HepG2 (cell line): ENCODE data around the gene C19orf73. TPM values are rescaled to one million over a fixed set of nuclear protein-coding genes. Genes with fewer than 3 reads are reported as not detected.

Experiments used
- AKAP8 ChIP-seq: sonication (generic); formaldehyde crosslinking; IDR thresholded peaks from 2 replicates; pipeline ENCODE4 v1.5.1; 2020; ENCODE audit warnings: mild to moderate bottlenecking, missing genetic modification reagents
- ARNTL ChIP-seq: sonication (generic); formaldehyde crosslinking; IDR thresholded peaks from 2 replicates; pipeline ENCODE4 v1.4.0; 2020; ENCODE audit warnings: mild to moderate bottlenecking, missing genetic modification reagents
- CEBPB ChIP-seq: IDR thresholded peaks from 2 replicates; pipeline ENCODE4 v1.6.1; 2011; ENCODE audit warnings: low read depth, low read length, improper control_type of control experiment, borderline replicate concordance
- GATAD2A ChIP-seq: IDR thresholded peaks from 2 replicates; pipeline ENCODE4 v1.6.1; 2016
- GTF3A ChIP-seq: sonication (generic); formaldehyde crosslinking; conservative IDR thresholded peaks from 2 replicates; pipeline ENCODE4 v1.4.0; 2020; ENCODE audit warnings: mild to moderate bottlenecking, missing genetic modification reagents
- KLF11 ChIP-seq: IDR thresholded peaks from 2 replicates; pipeline ENCODE4 v1.6.1; 2016; ENCODE audit warnings: missing compliant biosample characterization
- NCOA5 ChIP-seq: sonication (generic); formaldehyde crosslinking; IDR thresholded peaks from 2 replicates; pipeline ENCODE4 v1.4.0; 2020; ENCODE audit warnings: missing genetic modification reagents
- RELA ChIP-seq: sonication (generic); formaldehyde crosslinking; IDR thresholded peaks from 2 replicates; pipeline ENCODE4 v1.4.0; 2020; ENCODE audit warnings: missing genetic modification reagents
- TAF1 ChIP-seq: sonication (generic); formaldehyde crosslinking; IDR thresholded peaks from 2 replicates; pipeline ENCODE4 v1.4.0; 2020; ENCODE audit warnings: missing genetic modification reagents
- TMF1 ChIP-seq: sonication (generic); formaldehyde crosslinking; IDR thresholded peaks from 2 replicates; pipeline ENCODE4 v1.8.1; 2022; ENCODE audit warnings: low read depth, missing genetic modification reagents
- YEATS2 ChIP-seq: sonication (generic); formaldehyde crosslinking; IDR thresholded peaks from 2 replicates; pipeline ENCODE4 v1.4.0; 2020; ENCODE audit warnings: missing genetic modification reagents, borderline replicate concordance
- ZBTB3 ChIP-seq: sonication (generic); formaldehyde crosslinking; IDR thresholded peaks from 2 replicates; pipeline ENCODE4 v1.4.0; 2020; ENCODE audit warnings: low read depth, mild to moderate bottlenecking, moderate library complexity, missing genetic modification reagents, borderline replicate concordance
- ZMAT3 ChIP-seq: sonication (generic); formaldehyde crosslinking; conservative IDR thresholded peaks from 2 replicates; pipeline ENCODE4 v1.7.0; 2021; ENCODE audit warnings: missing genetic modification reagents
- ZNF292 ChIP-seq: sonication (generic); formaldehyde crosslinking; IDR thresholded peaks from 2 replicates; pipeline ENCODE4 v1.8.1; 2022; ENCODE audit warnings: mild to moderate bottlenecking, low read depth, missing genetic modification reagents, borderline replicate concordance
- ZNF775 ChIP-seq: sonication (generic); formaldehyde crosslinking; IDR thresholded peaks from 2 replicates; pipeline ENCODE4 v1.4.0; 2020; ENCODE audit warnings: missing genetic modification reagents, mild to moderate bottlenecking, moderate library complexity, borderline replicate concordance
- polyA plus RNA-seq, 8 experiments: library from polyadenylated mRNA; depleted of rRNA in 3 of 8; stranded (reverse) in 7 of 8; unstranded in 1 of 8; fragments of >200 nt; fragmentation: Illumina TruSeq in 4 of 8; extraction: Trizol in 4 of 8; gene quantifications; 2 replicates each; pipeline versions ENCODE4 v1.2.1 to v1.2.3, GENCODE V29; 2011 to 2016; ENCODE audit warnings: low read depth in 4 of 8, missing spikeins in 1 of 8, mixed read lengths in 1 of 8; ENCODE audit not compliant: insufficient read depth in 1 of 8
- total RNA-seq, 5 experiments: library from RNA; depleted of rRNA; stranded (reverse); fragments of >200 nt; fragmentation: Illumina TruSeq; extraction: Trizol; gene quantifications; 2 replicates each; pipeline ENCODE4 v1.2.3, GENCODE V29; 2016; ENCODE audit warnings: low read depth in 1 of 5
- TF ChIP-seq, protein P1 (sequence below): sonication (generic); formaldehyde crosslinking; IDR thresholded peaks from 2 replicates; pipeline ENCODE4 v1.4.0; 2020; ENCODE audit warnings: mild to moderate bottlenecking, missing genetic modification reagents
- TF ChIP-seq, protein P2 (sequence below): IDR thresholded peaks from 2 replicates; pipeline ENCODE4 v1.6.1; 2012; ENCODE audit warnings: low read depth, low read length, improper control_type of control experiment
- TF ChIP-seq, protein P3 (sequence below): sonication (generic); formaldehyde crosslinking; IDR thresholded peaks from 2 replicates; pipeline ENCODE4 v1.4.0; 2020; ENCODE audit warnings: missing genetic modification reagents
- TF ChIP-seq, protein P4 (sequence below): fragments of 450-650 bp; IDR thresholded peaks from 2 replicates; pipeline ENCODE4 v1.6.1; 2017
- TF ChIP-seq, protein P5 (sequence below): sonication (generic); formaldehyde crosslinking; IDR thresholded peaks from 2 replicates; pipeline ENCODE4 v1.8.0; 2022; ENCODE audit warnings: low read depth, missing genetic modification reagents
- TF ChIP-seq, protein P6 (sequence below): sonication (generic); formaldehyde crosslinking; IDR thresholded peaks from 2 replicates; pipeline ENCODE4 v1.5.0; 2020; ENCODE audit warnings: missing genetic modification reagents
- TF ChIP-seq, protein P7 (sequence below): IDR thresholded peaks from 2 replicates; pipeline ENCODE4 v1.6.1; 2016; ENCODE audit warnings: missing genetic modification reagents, missing compliant biosample characterization

Gene C19orf73
- total and polyA plus RNA-seq, 2 of the 13 experiments (the other 11 are each of a cell fraction or from before 2014, with no cell fraction given), result 1.4 to 1.5 TPM

DNA sequence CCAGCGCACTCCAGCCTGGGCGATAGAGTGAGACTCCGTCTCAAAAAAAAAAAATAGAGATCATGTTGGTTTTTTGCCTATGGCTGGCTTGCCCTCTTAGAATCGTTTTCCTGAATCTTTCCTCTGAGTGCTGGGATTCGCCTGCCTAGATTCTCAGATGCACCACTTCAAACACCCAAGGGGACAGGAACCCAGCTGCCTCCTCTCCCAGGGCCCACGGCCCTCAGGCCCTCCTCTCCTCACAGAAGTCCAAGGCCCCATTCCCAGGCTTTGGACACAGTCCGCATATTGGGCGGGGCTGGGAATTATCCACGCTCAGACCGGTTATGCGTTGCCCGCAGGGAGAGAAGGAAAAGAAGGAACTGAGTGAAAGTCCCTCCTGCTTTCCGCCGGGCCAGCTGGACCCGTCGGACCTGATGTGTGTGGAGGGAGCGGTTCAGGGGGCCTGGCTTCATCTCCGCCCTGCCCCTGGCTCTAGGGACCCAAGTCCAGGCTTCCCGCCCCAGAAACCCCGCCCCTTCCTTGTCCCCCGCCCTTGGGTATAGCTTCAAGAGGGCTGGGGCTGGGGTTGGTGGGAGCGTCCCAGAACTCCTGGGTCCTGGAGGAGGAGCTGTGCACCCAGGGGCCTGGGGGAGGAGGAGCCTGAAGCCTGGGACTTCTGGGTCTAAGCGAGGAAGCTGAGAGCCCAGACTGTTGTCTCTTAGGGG is 6.2 kb upstream of the C19orf73 start (continued):
- TF ChIP-seq, protein P1, sequence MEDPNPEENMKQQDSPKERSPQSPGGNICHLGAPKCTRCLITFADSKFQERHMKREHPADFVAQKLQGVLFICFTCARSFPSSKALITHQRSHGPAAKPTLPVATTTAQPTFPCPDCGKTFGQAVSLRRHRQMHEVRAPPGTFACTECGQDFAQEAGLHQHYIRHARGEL (CRISPR knock-in tag), result no peak
- TF ChIP-seq ARNTL (CRISPR knock-in tag), result no peak
- TF ChIP-seq ZMAT3 (CRISPR knock-in tag), result peak; percentile 67; the same call in 1 of the 2 replicates
- TF ChIP-seq, protein P2, sequence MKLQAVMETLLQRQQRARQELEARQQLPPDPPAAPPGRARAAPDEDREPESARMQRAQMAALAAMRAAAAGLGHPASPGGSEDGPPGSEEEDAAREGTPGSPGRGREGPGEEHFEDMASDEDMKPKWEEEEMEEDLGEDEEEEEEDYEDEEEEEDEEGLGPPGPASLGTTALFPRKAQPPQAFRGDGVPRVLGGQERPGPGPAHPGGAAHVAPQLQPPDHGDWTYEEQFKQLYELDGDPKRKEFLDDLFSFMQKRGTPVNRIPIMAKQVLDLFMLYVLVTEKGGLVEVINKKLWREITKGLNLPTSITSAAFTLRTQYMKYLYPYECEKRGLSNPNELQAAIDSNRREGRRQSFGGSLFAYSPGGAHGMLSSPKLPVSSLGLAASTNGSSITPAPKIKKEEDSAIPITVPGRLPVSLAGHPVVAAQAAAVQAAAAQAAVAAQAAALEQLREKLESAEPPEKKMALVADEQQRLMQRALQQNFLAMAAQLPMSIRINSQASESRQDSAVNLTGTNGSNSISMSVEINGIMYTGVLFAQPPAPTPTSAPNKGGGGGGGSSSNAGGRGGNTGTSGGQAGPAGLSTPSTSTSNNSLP, result no peak
- TF ChIP-seq, protein P3, sequence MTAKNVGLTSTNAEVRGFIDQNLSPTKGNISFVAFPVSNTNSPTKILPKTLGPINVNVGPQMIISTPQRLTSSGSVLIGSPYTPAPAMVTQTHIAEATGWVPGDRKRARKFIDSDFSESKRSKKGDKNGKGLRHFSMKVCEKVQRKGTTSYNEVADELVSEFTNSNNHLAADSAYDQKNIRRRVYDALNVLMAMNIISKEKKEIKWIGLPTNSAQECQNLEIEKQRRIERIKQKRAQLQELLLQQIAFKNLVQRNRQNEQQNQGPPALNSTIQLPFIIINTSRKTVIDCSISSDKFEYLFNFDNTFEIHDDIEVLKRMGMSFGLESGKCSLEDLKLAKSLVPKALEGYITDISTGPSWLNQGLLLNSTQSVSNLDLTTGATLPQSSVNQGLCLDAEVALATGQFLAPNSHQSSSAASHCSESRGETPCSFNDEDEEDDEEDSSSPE (CRISPR knock-in tag), result peak; percentile 78
- TF ChIP-seq, protein P4, sequence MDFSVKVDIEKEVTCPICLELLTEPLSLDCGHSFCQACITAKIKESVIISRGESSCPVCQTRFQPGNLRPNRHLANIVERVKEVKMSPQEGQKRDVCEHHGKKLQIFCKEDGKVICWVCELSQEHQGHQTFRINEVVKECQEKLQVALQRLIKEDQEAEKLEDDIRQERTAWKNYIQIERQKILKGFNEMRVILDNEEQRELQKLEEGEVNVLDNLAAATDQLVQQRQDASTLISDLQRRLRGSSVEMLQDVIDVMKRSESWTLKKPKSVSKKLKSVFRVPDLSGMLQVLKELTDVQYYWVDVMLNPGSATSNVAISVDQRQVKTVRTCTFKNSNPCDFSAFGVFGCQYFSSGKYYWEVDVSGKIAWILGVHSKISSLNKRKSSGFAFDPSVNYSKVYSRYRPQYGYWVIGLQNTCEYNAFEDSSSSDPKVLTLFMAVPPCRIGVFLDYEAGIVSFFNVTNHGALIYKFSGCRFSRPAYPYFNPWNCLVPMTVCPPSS, result no peak
- TF ChIP-seq TMF1 (CRISPR knock-in tag), result no peak
- TF ChIP-seq ZBTB3 (CRISPR knock-in tag), result no peak
- TF ChIP-seq, protein P5, sequence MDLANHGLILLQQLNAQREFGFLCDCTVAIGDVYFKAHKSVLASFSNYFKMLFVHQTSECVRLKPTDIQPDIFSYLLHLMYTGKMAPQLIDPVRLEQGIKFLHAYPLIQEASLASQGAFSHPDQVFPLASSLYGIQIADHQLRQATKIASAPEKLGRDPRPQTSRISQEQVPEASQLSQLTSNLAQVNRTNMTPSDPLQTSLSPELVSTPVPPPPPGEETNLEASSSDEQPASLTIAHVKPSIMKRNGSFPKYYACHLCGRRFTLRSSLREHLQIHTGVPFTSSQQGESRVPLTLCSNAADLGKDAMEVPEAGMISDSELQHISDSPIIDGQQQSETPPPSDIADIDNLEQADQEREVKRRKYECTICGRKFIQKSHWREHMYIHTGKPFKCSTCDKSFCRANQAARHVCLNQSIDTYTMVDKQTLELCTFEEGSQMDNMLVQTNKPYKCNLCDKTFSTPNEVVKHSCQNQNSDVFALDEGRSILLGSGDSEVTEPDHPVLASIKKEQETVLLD (CRISPR knock-in tag), result no peak
- TF ChIP-seq, protein P6, sequence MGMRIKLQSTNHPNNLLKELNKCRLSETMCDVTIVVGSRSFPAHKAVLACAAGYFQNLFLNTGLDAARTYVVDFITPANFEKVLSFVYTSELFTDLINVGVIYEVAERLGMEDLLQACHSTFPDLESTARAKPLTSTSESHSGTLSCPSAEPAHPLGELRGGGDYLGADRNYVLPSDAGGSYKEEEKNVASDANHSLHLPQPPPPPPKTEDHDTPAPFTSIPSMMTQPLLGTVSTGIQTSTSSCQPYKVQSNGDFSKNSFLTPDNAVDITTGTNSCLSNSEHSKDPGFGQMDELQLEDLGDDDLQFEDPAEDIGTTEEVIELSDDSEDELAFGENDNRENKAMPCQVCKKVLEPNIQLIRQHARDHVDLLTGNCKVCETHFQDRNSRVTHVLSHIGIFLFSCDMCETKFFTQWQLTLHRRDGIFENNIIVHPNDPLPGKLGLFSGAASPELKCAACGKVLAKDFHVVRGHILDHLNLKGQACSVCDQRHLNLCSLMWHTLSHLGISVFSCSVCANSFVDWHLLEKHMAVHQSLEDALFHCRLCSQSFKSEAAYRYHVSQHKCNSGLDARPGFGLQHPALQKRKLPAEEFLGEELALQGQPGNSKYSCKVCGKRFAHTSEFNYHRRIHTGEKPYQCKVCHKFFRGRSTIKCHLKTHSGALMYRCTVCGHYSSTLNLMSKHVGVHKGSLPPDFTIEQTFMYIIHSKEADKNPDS, result no peak
- no peak; the same call in 1 of the 2 replicates for TF ChIP-seq RELA (CRISPR knock-in tag)
- no peak for TF ChIP-seq KLF11
- TF ChIP-seq ZNF775 (CRISPR knock-in tag), result no peak
- TF ChIP-seq GTF3A, result no peak
- TF ChIP-seq GATAD2A (CRISPR knock-in tag), result 0 out of 2 replicates have a peak, but pooled peaks have one; percentile 23
- TF ChIP-seq ZNF292 (CRISPR knock-in tag), result no peak
- TF ChIP-seq AKAP8 (CRISPR knock-in tag), result no peak
- no peak for TF ChIP-seq NCOA5 (CRISPR knock-in tag)
- TF ChIP-seq CEBPB, result no peak
- no peak; the same call in 1 of the 2 replicates for TF ChIP-seq TAF1 (CRISPR knock-in tag)
- TF ChIP-seq YEATS2 (CRISPR knock-in tag), result 0 out of 2 replicates have a peak, but pooled peaks have one; percentile 14
- TF ChIP-seq, protein P7, sequence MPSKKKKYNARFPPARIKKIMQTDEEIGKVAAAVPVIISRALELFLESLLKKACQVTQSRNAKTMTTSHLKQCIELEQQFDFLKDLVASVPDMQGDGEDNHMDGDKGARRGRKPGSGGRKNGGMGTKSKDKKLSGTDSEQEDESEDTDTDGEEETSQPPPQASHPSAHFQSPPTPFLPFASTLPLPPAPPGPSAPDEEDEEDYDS (CRISPR knock-in tag), result peak; percentile 53
